Activated effector memory CD4-positive, alpha-beta T cell treated with Interleukin-2 at 50 U/mL for 16 hours (primary cell): ENCODE data around the gene FKBP11.

Experiments
- DNase-seq: peaks from one replicate; pipeline ENCODE4 v3.0.0-alpha.2; 2020

The FKBP11 gene

DNA sequence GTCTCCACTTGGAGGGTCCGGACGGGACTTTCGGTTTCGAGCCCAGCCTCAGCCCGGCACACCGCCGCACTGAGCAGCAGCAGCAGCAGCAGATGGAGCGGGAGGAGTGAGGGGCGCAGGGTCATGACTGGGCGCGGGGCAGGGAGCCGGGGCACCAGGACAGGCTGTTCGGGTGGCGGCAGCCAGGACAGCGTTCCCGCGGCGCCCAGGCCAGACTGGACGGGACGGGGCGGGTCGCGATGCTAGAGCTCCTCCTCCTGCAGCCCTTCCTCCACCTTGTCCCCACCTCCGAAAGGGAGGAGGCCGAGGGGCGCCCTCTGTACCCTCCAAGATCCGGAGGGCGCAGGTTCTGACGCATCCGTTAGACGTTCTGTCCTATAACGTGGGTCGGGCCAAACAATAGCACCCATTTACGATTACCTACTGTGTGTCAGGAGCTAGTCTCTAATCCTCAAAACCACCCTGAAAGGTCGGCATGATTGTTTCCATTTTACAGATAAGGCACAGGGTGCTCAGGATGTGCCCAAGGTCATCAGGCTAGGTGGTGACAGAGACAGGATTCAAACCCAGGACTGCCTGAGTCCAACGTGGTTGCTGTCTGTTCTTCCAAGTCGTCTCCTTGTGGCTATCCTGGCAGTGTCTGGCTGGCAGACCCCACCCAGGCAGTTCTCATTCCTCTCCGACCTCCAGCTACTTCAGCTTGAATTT lies at the start of gene FKBP11:
Gene FKBP11, minus strand, starts transcription at position 189 of the 708 bp plus-strand sequence. Its CDS starts 64 bp downstream, at position 125.
- DNase-seq: peak; percentile 63

DNA sequence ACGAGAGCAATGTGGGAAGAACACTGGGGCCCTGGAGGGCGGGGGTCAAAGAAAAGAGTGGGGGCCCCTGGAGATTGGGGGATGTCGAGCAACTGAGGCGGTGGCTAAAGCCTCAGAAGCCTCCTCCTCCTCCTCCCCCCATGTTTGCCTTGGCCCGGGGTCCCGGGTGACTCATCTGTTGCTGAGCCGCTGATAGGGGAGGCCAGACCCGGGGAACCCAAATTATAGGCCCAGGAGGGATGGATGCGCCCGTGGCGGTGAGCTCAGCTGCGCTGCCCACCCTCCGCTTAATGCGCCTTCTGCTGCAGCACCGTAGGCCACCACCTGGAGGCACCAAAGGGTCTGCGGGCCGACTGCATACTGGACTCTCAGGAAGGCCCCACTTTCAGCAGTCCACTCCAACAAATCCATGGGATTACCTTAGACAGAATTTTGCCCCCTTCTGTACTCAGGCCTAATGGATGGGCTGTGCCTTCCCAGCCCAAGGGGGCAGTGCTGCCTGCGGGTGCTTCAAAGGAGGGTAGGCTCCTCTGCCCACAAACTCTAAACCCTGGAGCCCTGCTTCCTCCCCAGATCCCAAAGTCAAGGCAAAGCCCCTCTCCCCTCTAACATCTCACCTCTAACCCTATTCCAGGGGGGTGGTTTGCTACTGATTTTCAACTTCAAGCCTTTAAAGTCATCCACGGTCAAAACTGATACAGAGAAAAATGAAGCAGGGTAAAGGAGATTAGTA lies 48.8 kb upstream of the FKBP11 start:
- no peak for DNase-seq

DNA sequence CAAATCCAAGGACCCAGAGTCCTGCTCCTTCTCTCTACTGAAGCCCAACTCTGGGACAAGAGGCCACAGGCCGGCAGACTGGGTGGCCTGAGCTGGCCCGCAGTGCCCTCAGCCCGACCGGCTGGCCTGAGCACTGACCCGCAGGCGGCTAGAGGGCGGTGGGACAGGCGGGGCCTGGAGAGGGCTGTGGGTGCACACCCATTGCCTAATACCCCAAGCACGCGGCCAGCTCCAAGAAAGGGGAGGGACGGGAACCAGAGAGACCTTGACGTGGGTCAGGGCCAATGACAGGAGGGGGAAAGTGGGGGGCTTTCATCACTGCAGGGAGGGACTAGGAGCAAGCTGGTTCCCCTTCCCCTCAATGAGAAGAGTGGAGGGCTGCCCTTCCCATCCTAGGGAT lies 48.2 kb upstream of the FKBP11 start:
- no peak for DNase-seq

DNA sequence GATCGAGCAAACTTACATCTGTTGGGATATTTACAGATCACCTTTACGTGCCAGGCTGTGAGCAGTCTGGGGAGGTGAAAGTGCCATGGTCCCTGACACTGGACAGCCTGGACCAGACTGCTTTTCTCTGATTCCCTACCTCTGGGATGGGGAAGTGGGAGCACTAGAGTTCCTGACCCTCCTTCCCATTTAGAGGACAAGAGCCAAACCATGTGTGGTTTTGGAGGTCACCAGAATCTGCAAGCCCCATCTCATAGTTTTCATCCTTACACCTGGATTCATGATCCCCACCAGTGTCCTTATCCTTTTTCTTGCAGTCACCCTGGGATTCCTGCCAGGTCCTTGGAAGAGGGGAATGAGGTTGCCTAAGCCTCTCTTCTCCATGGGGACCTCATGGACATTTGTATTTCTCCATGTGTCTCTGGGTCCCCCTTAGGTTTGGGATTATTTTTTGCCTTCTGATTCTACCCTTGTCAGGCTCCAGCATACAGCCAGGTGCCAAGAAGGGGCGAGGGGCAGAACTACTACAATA lies 47.7 kb upstream of the FKBP11 start:
- DNase-seq: no peak

DNA sequence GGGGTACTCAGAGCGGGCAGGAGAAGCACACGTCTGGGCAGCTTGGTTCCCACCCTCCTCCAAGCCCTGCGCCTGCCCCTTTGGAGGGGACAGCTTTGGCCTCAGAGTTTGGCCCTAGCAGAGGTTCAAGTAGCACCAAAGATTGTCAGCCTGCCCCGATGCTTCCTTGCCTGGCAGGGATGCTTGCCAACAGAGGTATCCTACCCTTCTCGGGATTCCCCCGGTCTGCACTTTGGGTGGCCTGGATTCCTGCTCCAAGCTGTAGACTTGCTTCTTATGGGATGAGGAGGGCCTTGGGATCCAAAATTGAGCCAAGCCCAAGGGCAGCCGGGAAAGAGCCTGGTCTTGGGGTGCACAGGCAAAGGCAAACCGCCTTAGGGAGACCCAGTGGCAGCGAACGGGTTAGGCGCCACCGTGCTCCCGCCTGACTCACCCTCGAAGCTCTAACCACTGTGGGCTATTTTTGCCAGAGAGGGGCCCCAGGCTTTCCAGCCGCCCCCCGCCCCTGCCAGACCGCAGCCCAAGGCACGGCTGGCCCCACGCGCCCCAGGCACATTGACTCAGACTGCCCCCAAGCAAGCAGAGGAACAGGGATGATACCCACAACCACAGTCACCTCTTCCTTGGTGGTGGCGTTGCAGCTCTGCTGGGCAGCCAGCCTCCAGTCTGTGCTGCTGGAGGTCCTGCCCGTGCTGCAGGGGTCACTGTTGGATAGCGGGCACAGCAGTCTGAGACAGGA lies 47.1 kb upstream of the FKBP11 start:
- DNase-seq: no peak

DNA sequence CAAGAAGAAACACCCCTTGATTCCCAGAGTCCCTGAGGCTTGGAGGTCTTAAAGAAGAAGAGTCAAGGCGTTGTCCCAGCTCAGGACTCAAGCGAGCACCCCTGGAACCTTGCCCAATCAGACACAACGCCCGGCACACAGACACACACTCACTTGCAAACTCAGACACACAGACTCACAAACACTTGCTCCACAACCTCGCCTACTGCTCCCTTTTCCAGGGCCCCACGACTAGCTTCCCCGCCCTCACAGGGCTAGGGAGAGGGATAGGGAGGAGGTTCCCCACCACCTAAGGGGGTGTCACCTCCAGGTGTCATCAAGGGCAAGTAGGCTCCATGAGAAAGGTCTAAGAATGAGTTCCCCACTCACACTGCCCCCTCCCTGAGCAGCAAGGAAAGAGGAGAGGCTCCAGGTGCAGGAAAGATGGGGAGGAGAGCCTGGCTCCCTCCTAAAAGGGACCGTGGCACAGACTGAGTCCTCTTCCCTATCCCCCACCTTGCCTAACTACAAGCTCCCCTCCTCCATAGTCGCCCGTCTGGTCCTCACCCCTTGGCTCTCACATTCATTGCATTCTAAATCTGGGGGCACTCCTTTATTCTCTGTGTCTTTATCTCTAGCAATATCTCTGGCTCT lies 45.5 kb upstream of the FKBP11 start:
- DNase-seq: no peak

DNA sequence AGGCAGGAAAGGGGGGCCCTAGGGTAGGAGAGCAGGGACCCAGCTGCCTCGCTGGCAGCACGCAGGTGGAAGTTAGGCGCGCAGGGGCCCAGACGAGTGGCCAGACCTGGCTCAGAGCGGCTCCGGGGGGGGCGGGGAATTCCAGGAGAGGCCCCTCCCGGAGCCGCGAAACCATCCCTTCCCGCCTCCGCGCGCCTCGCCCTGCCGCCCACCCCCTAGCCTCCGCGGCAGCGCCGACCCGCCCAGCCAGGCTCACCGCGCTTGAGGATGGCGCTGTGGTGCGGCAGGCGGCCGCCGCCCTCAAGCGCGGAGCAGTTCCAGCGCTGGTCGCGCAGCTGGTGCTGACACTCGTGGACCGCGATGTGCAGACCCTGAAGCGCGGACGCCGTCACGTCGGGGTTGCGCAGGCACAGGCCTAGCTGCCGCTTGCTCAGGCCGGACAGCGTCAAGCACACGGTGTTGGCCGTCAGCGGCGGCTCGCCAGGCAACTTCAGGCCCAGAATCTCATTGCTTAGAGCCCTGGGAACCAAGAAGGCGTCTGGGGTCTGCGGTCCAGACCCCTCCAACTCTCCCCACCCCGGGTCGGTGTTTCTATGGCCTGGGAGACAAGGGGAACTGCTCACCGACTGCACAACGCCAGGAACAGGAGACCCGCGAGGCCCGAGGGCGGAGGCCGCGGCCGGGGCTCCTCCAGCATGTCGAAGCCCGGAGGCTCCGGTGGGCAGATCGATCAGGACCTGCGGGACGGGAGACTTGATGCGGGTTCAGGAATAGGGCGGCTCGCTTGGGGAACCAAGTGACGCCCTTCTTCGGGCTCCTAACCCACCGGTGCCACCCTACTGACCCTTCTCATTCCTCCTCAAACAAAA lies 44.8 kb upstream of the FKBP11 start:
- no peak for DNase-seq

DNA sequence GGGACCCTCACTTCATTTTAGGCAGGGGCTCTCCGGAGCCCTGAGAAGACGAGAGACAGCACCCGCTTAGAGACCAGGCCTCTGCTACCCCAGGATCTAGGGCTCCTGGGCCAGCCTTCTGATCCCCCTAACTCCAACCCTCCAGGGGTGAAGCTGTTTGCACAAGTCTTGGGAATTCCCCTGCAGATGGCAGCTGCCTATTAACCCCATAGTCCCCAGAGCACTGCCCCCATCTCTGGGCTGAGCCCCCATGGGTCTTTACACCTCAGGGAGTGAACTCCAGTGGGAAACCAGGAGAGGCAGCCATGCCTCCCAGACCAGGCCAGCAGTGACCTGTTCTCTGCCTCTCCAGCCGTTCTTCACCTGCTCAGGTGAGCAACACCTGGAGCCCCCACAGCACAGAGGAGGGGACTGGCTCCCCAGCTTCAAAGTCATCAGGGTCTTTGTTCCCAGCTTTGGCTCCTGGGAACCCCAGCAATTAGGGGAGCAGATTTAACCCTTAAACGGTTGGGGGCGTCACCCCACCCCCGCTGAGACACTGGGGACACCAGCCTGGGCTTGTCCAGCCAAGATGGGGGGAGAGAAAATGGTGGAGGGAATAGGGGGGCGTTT lies 44.0 kb upstream of the FKBP11 start:
- no peak for DNase-seq

DNA sequence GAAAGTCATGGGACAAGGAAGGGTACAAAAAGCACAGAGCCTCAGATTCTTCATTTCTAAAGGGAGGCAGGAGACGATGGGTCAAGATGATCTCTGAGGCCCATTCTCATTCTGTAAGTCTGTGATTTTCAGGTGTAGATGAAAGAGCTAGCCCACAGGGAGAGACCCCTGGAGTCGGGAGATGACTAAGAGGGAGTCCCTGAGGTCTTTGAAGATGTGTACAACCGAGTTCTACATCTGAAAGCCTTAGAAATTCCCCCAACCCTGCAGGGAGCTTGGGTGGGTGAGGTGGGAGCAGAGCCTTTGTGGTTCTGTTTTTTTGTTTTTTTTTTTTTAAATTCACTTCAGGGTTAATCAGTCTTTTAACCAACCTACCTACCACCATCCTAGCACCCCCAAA lies 43.2 kb upstream of the FKBP11 start:
- DNase-seq: no peak

DNA sequence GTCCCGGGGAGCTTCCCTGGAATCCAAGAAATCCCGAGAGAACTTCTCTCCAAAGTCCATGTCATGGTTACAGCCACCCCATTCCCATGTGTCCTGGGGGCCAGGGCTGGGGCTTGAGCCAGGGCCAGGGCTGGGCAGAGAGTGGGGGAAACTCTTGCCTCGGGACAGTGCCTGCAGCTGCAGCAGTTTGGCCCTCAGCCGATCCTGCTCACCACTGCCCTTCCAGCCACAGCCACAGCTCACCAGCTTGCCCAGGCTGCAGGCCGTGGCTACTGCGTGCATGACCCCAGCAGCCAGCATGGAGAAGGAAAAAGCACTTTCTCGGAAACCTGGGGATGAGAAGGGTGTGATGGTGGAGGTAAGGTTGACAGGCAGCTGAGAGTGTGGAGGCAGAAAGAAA lies 42.7 kb upstream of the FKBP11 start:
- no peak for DNase-seq

DNA sequence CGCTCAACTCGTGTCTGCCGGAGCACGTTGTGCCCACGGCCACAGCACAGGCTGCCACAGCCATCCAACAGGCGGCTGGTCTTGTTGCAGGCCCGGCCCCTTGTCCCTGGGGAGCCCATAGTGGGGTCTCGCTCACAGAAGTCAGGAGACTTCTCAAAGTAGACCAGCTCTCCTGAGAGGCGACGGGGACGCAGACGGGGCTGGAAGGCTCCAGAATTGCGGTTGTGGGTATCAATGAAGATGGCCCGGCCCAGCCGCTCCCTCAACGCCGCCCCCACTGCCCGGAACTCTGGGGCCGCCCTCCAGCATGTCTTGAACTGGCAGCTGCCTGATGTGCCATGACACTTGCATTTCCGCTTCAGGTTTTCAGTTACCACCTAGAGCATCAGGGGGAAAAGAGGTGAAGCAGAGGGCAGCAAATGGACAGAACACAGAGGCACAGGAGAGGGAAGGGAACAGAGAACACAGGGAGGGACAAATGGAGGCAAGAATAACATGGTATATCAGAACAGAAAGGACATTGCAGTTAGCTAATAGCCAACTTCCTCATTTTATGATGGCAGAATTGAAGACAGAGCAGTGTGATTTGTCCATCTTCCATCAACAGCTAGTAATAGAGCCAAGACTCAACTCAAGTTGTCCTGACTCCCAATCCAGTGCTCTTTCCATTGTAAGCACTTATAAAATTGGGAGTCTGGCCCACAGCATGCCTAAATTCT lies 41.0 kb upstream of the FKBP11 start:
- DNase-seq: no peak

DNA sequence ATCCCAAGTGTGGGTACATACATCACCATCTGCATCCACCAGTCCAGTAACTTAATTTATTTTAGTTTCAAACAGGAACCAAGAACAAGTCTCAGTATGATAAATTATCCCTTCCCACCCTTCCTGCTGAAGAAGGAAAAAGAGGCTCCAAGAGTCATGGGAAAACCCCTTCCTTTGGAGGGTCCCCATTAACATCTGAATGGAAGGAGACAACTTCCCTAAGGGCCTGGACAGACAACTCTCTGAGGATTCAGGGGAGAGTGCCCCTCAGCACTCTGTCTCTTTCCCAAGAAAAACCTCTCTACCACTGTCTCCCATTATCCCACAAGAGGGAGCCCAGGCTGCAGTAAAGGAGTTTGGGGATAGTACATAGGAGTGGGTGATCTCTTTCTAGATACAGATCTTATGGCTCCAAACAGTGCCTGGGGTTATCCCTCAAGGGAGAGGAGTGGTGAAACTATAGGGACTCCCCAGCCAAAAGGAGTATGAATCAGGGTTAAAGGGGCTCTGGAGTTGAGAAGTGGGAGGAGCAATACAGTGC lies 40.1 kb upstream of the FKBP11 start:
- DNase-seq: no peak

DNA sequence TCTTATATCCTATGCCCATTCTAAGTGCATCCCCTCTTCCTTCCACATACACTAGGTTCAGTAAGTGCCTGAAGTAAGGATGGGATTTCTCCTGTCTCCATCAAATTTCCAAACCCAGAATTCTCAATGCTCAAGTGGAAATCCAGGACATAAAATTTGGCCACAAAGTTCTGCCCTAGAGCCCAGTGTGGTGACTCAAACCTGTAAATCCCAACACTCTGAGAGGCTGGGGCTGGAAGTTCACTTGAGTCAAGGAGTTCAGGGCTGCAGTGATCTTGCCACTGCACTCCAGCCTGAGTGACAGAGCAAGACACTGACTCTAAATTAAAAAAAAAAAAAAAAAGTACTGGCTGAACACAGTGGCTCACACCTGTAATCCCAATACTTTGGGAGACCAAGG lies 36.5 kb upstream of the FKBP11 start:
- no peak for DNase-seq

DNA sequence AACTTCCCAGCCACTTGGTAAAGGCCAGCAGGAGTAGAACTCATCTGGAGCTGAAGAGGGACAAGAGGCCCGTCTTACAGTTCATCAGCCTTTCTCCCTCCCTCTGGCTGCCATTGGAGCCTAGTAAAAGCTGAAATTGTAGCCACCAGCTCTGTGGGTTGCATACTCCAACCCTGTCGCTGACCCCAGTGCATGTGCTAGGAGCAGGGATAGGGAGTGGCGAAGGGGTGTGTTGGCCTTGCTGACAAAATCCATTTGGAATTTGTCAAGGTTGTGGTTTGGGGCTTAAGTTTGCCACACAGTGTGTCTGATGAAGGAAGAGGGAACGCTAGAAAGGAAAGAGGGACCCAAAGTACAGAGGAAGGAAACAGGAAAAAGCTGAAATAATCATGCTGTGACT lies 36.0 kb upstream of the FKBP11 start:
- DNase-seq: no peak

DNA sequence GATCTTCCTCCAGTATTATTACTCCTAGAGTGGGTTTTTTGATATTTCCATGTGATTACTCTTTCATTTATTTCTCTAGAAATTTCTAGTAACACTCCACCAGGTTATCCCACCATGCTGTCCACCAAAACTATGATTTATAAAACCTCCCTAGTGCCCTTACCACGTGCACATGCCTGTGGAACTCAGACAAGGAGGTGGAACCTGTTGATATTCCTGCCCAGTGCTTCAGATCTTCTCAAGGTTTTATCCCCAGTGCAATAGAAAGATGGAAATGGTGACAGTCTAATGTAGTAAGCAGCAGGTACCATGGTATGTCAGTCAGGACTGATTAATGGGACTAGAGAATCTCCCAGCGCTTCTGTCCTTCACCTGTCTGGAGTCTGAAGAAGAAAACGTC lies 35.5 kb upstream of the FKBP11 start:
- no peak for DNase-seq

DNA sequence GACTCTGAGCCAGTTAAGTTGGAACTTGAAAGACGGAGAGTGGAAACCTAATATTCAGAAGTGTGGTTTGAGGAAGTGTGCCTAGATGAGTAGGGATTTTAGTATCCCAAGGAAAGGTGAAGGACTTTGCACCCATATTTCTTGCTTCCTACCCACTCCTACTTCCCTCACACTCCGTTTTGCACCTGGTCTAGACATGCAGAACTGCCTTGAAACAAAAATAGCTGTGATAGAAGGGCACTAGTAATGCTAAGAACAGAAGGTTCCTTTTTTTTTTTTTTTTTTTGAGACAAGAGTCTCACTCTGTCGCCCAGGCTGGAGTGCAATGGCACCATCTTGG lies 32.7 kb upstream of the FKBP11 start:
- DNase-seq: no peak

DNA sequence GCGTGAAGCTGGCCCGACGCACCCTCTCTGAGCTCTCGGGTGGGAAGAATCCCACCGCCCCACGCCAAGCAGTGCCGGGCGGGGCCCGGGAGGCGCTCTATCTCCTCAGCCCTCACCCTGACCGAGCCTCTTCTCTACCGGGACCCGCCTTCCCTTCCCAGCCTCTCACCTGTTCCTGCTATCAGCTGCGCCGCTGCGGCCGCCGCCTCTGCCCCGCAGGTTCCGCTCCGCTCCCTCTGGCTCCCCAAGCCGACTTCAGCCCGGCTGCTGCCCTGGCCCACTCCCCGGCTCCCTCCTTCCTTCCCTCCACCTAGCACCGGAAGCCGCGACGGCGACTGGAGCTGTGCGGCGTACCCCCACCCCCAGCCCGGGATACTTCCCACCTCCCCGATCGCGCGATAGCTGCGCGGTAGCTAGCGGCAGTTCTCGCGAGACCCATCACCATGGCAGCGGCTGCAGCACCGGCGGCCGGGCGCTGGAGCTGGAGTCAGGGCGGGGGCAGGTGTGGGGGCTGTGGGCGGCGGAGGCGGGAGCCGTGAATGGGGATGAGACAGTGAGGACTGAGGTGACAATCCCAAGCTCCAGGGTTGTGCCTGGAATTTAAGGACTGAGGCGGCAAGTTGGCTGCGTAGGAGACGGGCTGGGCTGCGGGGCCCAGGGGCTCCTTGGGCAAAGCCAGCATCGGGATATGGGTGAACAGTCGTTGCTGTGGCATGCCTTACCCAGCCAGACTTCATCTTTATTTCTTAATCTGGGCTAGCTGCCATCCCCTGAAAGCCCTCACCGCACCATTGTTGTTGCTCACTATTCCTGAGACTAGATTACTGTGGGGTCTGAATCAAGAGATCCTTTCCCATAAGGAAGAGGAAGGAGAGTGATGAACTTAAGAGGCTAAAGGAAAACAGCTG lies 32.1 kb upstream of the FKBP11 start, which contains the start of gene ARF3:
Gene ARF3, minus strand, starts transcription at position 347 of the 908 bp plus-strand sequence. CDS start 16,392 bp downstream, outside the sequence.
- DNase-seq: peak; percentile 87

DNA sequence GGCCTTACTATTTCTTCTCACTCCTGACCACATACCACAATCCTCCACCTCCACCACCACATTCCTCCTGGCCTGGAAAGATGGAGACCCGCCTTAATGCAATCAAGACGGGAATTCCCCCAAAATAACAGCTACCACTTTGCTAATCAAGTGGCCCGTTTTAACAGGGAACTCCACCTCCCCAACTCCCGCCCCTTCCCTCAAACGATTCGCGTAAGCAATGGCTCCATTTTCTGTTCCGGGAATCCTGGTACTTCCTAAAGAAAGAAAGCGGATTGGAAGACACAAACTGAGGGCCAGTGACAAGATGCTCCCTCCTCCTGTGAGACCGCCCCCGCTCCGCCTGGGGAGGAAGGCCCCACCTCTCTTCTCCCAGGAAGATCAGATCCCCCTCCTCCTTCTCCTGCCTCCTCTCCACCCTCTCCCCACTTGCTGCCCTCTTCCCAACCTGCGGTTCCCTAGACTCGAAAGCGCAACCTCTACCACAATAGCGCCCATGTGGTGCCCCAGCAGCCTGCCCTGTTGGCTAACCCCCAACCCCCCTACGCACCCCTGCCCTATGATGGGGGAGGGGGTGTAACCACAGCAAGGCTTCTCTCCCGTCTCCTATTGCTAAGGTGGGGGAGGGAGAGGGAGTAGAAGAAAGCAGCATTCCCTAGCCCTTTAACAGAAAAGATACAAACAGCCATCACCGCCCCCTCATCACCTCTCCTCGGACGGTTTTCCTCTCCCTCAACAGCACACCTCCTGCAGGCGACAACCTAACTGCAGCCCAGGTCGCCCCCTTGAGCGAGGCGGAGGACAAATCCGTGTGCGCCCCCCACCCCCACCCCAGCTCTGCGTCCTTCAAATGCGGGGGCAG lies 31.2 kb upstream of the FKBP11 start:
- no peak for DNase-seq
